T-helper 2 cell (primary cell): Measurements from ENCODE around the gene GOLGA6D.
A peak's percentile ranks its signal among the peaks of the same experiment; 100 is the strongest.
"Not testable (repeated sequence)": the region's sequence is repeated elsewhere in the genome, so short reads cannot be mapped to it uniquely, and the experiment has no call there.

Source experiments
- DNase-seq, 5 experiments: peaks; one replicate each; pipeline versions ENCODE4 v3.0.0 to v3.0.0-alpha.2; 2012 to 2022
- total RNA-seq, 2 donors: gene quantifications; one replicate each; lab custom pipeline; 2026; lab: John Stamatoyannopoulos, UW

Gene GOLGA6D, protein sequence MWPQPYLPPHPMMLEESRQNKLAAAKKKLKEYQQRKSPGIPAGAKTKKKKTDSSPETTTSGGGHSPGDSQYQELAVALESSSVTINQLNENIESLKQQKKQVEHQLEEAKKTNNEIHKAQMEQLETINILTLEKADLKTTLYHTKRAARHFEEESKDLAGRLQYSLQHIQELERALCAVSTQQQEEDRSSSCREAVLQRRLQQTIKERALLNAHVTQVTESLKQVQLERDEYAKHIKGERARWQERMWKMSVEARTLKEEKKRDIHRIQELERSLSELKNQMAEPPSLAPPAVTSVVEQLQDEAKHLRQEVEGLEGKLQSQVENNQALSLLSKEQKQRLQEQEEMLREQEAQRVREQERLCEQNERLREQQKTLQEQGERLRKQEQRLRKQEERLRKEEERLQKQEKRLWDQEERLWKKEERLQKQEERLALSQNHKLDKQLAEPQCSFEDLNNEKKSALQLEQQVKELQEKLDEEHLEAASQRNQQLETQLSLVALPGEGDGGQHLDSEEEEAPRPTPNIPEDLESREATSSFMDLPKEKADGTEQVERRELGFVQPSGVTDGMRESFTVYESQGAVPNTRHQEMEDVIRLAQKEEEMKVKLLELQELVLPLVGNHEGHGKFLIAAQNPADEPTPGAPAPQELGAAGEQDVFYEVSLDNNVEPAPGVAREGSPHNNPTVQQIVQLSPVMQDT
- total RNA-seq, result 0 reads per million in 2 donors

GRCh38 chr15:75282572-75282971 is at the start of gene GOLGA6D:
Gene GOLGA6D, plus strand, starts transcription at chr15:75282835. Its CDS starts 41 bp downstream, at chr15:75282876.
- not testable (repeated sequence) for DNase-seq

DNA sequence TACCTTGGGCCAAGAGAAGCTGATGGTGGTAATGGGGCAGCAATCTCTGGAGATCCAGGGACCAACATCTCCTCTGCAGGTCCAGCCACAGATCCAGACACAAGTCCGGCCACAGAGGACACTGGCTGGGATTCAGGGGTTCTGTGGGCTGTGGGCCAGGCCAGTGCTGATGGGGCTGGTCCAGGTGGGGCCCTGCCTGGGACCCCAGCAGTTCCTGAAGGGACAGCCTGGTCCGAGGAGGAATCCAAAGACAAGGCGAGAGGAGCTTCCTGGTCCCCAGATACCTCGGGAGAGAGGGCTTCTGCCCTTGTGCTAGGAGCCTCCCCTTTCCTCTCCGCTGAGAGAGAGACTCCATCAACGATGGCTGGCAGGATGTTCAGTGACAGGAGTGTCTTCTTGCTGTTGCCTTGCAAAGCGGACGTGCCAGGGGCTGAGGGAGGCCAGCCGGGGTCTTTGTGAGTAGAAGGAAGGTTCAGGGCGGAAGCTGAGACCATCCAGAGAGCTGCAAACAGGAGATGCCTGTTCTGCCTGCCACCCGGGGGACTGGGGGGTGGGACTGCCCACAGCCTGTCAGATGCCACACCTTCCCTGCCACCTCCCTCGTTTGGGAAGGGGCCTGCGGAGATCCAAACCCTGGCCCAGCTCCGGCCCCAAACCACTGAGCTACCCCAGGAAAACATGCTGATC is 49.0 kb upstream of the GOLGA6D start:
- DNase-seq, result no peak

DNA sequence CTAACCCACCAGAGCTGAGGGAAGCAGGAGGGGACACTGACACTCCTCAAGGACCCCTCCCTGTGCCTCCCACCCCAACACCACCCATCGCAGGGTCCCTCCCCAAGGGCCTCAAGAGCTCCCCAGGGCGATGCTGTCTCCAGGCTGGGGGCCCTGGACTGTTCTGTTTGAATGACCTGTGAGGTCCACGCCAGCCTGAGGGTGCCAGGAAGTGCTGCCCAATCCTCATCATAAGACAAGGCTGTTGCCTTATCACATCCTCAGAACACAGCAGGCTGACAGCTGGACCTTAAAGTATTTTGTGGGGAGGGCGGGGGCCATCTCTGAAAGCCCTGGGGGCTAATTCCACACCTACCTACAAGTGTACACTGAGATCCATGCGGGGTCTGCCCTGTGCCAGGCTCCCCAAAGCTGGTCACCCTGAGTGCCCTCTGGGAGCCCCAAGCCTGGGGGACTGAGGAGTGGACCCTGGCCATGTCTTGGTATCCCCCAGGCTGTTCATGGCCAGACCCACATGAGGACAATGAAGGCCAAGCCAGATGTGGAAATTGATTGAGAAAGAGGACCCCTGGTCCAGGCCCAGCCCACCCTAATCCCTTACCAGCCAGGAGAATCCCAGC is 48.3 kb upstream of the GOLGA6D start:
- no peak for DNase-seq

GRCh38 chr15:75235051-75235673 is 47.5 kb upstream of the GOLGA6D start:
- no peak for DNase-seq

GRCh38 chr15:75235760-75236729 is 46.6 kb upstream of the GOLGA6D start:
- no peak for DNase-seq

DNA sequence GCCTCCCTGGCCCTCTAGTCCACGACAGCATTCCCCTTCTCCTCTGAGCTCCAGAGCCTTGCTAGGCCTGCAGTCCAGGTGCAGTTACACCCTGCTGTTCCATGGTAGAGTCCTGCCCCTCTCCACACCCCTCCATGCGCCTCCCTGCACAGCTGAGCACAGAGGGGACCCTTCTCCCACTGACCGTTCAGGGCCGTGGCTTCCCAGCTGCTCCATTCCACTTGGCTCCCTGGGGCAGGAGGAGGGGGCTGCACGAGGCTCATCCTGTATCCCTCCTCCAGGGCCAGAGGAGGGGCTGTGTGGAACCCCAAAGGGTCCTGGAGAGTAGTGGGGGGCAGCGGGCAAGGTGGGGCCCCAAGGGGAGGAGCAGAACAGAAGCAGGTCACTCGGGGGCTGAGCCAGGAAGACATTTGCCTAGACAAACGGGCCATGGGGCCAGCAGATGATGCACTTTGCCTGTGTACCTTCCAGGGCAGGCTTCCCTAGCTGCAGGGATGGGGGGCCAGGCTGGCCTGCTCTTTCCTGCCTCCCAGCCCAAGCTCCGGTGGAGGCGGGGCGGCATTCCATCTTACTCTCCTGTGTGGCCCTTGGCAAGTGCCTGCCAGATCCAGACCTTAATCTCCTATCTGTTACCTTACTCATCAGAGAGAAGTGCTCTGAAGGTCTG is 45.2 kb upstream of the GOLGA6D start:
- no peak for DNase-seq

GRCh38 chr15:75238150-75238549 is 44.5 kb upstream of the GOLGA6D start:
- no peak for DNase-seq

DNA sequence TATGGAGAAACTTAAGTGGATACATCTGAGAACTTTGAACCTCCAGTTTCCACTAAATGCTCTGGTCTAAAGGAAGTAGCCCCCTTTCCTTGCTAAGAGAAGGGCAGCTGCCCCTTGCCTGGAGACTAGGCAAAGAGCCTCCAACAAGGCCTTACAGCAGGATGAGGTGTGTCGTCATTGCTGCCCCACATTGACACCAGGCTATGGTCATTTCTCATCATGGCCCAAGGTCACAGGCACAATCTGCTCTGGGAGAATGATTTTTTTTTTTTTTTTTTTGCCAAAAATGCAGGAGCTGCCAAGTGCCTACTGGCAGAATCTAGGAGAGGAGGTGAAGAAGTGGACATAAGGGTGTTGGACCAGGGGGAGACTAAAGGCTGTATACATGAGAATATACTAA is 36.9 kb upstream of the GOLGA6D start:
- not testable (repeated sequence) for DNase-seq

- not testable (repeated sequence) for DNase-seq
Observed at GRCh38 chr15:75248991-75249390, 33.6 kb upstream of the GOLGA6D start.

GRCh38 chr15:75249726-75250125 is 32.9 kb upstream of the GOLGA6D start:
- DNase-seq, result no peak

DNA sequence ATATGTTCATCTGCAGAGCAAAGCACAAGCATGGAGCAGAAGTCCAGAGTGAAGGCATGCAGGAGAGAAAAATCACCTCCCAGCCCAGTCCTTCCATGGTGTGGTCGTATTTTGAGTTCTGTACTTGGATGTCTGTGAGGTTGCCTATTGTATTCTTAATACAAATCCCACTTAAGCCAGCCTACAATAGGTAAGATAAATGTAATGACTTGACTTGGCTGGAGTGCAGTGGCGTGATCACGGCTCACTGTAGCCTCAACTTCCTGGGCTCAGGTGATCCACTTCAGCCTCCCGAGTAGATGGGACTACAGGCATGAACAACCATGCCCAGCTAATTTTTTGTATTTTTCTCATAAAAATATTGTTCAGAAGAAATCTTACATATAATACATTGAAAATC is 31.3 kb upstream of the GOLGA6D start:
- DNase-seq, result not testable (repeated sequence)

DNA sequence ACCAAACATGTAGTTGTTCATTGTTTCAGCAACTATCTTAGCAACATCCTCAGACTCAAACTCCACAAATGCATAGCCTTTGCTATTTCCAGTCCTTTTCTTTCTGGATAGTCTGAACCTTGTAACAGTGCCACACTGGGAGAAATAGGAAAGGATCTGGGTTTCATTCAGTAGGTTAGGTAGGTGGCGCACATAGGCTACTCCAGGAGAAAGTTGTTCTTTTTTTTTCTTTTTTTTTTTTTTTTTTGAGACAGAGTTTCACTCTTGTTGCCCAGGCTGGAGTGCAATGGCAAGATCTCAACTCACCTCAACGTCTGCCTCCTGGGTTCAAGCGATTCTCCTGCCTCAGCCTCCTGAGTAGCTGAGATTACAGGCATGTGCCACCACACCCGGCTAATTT is 30.4 kb upstream of the GOLGA6D start:
- DNase-seq, result not testable (repeated sequence)

DNA sequence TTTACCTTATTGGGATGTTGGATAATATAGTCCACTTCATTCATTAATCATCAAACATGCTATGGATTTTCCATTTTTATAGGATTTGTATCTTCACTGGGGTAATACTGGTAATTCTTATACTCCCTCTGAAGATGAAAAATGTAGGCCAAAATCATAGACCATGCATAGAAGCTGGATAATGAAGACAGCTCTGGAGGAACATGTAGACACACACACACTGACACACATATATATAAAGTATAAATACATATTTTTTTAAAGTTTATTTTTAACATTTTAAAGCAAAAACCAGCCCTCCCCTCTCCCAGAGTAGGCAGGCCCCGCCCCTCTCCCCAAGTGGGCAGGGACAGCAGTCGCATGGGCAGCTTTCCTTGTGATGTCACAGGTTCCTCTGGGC is 24.6 kb upstream of the GOLGA6D start, which contains the start of gene GOLGA6C:
Gene GOLGA6C, plus strand, starts transcription at position 301 of the 400 bp plus-strand sequence. CDS start 265 bp downstream, outside the sequence.
- DNase-seq, result not testable (repeated sequence)

DNA sequence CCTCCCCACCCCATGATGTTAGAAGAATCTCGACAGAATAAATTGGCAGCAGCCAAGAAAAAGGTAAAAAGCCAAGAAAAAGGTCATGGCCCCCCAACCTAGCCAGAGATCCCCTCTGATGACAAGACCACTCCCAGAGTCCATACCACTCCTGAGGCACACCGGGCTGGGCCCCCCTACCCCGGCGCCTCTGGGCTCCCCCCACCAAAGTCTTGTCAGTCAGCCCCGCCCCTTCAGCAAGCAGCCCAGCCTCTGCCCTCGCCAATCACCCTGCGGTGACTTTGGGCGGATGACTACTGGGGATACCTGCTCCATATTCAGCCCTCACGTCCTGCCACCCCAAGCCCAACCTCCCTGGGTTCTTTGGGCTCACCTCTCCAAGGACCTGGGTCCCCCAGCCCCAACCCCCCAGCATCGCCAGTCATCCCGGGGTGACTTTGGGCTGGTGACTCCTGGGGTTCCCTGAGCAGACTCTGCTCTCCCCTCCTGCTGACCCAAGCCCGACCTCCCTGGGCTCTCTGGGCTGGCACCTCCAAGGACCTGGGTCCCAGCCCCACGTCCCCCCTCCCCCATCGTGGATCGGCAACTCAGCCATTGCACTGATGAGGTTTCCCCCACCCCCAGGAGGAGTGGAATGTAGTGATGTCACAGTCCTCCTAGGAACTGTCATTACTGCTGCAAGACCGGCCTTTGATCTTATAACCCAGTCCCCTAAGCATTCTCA is 23.9 kb upstream of the GOLGA6D start:
- not testable (repeated sequence) for DNase-seq

DNA sequence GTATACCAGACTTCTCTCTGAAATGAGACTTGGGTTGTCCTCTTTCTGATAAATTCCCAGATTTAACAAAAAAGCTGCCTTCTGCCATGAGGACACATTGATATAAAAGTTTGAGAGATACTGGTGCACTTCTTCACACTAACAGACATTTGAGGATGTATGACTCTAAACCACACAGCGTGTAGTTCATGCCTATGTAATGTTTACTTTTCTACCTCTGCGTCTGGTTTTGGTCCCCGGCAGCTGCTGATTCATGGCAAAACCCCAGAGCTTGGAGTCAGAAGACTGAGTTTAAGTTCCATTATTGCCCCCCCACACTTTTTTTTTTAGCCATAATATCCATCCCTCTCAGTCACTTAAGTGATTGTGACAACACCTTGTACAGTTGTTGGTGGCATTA is 22.8 kb upstream of the GOLGA6D start:
- not testable (repeated sequence) for DNase-seq

DNA sequence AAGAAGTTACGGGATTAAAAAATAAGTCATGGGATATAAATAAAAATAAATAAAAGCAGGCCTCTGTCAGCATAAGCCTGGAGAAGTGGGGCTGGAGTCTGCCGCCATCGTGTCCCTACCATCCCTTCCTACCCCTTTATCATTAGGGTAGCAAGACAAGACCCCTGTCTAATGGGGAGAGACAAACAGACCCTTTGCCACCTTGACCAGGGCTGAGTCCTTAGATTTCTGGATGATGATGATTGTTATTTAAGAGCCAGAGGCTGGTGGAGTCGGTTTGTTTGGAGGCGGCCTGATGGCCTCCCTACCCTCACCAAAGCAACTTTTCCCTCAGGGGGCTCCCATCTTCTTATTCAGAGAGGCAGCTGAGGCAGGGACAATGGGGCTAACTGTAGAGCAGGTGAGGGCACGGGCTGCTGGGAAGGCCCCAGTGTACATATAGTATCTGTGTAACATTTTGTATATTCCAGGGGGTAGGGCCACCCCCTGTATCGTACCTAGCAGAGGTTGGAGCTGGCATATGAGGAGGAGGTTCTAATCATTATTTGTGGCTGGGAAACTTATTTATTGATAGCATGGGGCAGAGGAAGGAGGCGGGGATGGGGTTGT is 8.8 kb upstream of the GOLGA6D start:
- not testable (repeated sequence) for DNase-seq

DNA sequence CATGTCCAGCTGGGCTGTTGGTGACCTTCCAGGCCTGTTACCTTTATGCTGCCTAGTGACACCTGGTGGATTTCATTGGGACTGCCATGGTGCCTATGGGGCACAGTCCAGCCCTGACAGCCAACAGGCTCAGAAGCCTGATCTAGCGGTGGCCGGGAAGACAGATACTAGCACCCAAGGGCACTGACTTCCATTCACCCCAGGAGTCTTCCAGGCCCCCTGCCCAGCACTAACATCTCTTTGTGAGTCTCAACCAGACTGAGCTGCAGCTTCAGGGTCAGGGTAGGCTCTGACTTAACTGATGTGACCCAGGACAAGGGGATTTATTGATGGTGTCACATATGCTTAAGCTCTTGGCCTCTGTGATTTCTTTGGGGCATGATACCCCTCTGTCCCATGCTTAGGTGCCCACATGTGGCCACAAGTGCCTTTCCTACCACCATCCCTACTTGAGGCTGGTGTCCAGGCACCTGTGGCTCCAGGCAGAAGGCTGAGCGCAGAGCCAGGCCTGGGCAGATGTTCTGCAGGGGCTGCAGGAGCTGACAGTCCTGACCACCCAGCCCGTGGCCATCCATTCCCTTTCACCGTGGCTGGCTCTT is 8.0 kb upstream of the GOLGA6D start:
- DNase-seq, result peak in 3 of 5 experiments; percentile 27 to 44 (median 27)

GRCh38 chr15:75275617-75276016 is 7.0 kb upstream of the GOLGA6D start:
- DNase-seq, result not testable (repeated sequence)

- DNase-seq, result not testable (repeated sequence)
Observed at GRCh38 chr15:75278497-75278896, 4.1 kb upstream of the GOLGA6D start.
